Epithelial cell of alveolus of lung (primary cell): ENCODE results near the gene SASH3. TPM values are rescaled to one million over a fixed set of nuclear protein-coding genes. Genes with fewer than 3 reads are reported as not detected.

ENCODE experiments used
- total RNA-seq: library from RNA; depleted of rRNA; stranded (reverse); fragments of >200 nt; gene quantifications from 2 replicates; pipeline ENCODE4 v1.2.1, GENCODE V29; 2015

Gene SASH3
- not detected in 2 replicates for total RNA-seq

DNA sequence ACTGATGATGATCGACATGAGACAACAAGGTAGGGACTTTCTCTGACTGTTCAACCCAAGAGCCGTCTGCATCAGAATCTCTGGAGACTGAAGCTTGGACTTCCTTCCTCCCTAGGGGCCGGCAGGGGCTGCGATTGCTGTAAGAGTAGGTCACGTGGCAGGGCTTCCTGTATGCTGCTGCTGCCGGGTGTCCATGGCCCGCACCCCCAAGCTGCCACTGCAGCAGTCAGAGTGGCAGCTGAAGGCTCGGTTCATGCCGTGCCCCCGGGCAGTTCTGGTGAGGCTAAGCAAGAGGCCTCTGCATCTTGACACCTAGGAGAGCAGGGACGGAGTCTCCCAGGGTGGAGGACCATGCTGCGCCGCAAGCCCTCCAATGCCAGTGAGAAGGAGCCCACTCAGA lies at the start of gene SASH3:
Gene SASH3, plus strand, starts transcription at position 203 of the 400 bp plus-strand sequence. Its CDS starts 149 bp downstream, at position 352.

DNA sequence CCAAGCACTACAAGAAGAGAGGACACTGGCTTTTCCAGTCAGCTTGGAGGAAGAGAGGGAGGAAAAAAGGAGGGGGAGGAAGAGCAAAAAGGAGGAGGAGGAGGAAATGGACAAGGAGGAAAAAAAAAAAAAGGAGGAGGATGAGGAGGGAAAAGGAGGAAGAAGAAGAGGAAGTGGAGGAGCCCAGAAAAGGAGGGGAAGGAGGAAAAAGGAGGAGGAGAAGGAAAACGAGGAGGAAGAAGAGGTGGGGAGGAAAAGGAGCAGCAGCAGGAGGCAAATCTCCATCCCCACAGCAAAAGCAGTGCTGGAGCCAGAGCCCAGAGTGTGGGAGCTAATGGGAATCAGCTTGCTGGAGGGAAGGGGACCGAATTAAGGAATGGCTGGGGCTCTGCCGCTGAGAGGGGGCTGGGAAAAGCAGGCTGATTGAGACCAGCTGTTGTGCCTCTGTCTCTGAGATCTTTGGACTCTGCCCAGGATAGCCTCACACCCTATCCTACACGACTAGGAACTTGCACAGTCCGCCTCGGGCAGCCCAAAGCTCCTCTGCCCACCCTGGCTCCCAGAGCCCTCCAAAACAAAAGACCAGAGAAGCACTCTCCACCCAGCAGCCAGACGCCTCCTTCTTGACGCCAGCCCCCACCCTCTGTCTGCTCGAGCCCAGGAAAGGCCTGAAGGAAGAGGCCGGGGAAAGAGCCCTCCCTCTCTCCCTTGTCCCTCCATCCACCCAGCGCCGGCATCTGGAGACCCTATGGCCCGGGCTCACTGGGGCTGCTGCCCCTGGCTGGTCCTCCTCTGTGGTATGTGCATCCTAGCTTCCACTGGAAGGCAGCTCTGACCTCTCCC lies 41.1 kb upstream of the SASH3 start, which contains the start of gene XPNPEP2:
Gene XPNPEP2, plus strand, starts transcription at position 514 of the 843 bp plus-strand sequence. Its CDS starts 235 bp downstream, at position 749.

GRCh38 chrX:129843459-129844306 lies 63.9 kb downstream of the SASH3 start, which contains the start of gene ZDHHC9:
ZDHHC9 (minus strand) TSS chrX:129843886; CDS start chrX:129841945, 1,941 bp downstream.

Other genes starting within 250 kb of the SASH3 start
- gene OCRL, start 239.7 kb upstream of the SASH3 start, total RNA-seq, result 12.3 and 13.1 TPM in 2 replicates
- gene APLN, start 125.0 kb upstream of the SASH3 start, total RNA-seq, result 4.0 and 4.7 TPM in 2 replicates
- 1.3 TPM in 1 of 2 replicates, not detected in the other for gene XPNPEP2, start 41.0 kb upstream of the SASH3 start, total RNA-seq
- gene ZDHHC9, start 63.9 kb downstream of the SASH3 start, total RNA-seq, result 19.9 and 25.7 TPM in 2 replicates
- gene UTP14A, start 126.2 kb downstream of the SASH3 start, total RNA-seq, result 12.9 and 16.0 TPM in 2 replicates
- 2.5 and 13.5 TPM in 2 replicates for gene BCORL1, start 202.7 kb downstream of the SASH3 start, total RNA-seq